Adrenal gland (tissue), 5 donors: ENCODE data around the gene ATP8B1.

Experiments used
- POLR2A ChIP-seq, 2 donors: fragments of 450-650 bp; IDR thresholded peaks; one replicate each; pipeline ENCODE4 v1.6.1; 2017; ENCODE audit warnings: antibody characterized with exemption in 2 of 2, mild to moderate bottlenecking in 2 of 2, moderate library complexity in 1 of 2
- TF ChIP-seq, protein P1 (sequence below), 6 experiments: fragments of 450-650 bp in 4 of 6; fragments of 200-600 bp in 2 of 6; sonication (generic) in 1 of 6; IDR thresholded peaks; 1 replicate in 5 of 6; 2 replicates in 1 of 6; pipeline versions ENCODE4 v1.5.1 to v1.8.0; 2016 to 2021; ENCODE audit warnings: antibody characterized with exemption in 6 of 6, mild to moderate bottlenecking in 2 of 6, moderate library complexity in 1 of 6
- donor health status: DM: no; HTN: no; CAD: no.

- TF ChIP-seq, protein P1, sequence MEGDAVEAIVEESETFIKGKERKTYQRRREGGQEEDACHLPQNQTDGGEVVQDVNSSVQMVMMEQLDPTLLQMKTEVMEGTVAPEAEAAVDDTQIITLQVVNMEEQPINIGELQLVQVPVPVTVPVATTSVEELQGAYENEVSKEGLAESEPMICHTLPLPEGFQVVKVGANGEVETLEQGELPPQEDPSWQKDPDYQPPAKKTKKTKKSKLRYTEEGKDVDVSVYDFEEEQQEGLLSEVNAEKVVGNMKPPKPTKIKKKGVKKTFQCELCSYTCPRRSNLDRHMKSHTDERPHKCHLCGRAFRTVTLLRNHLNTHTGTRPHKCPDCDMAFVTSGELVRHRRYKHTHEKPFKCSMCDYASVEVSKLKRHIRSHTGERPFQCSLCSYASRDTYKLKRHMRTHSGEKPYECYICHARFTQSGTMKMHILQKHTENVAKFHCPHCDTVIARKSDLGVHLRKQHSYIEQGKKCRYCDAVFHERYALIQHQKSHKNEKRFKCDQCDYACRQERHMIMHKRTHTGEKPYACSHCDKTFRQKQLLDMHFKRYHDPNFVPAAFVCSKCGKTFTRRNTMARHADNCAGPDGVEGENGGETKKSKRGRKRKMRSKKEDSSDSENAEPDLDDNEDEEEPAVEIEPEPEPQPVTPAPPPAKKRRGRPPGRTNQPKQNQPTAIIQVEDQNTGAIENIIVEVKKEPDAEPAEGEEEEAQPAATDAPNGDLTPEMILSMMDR (IDR thresholded peaks at IDR 0.05) = no peak
- TF ChIP-seq POLR2A (IDR thresholded peaks at IDR 0.05) = no peak
Observed at GRCh38 chr18:57772387-57772799, 30.7 kb downstream of the ATP8B1 start.
